ENCODE data around the gene SPAG16.
A peak's percentile ranks its signal among the peaks of the same experiment; 100 is the strongest.

Gene SPAG16

GRCh38 chr2:214410128-214410775 is 1126.0 kb downstream of the SPAG16 start:
- DNase-seq (ENCODE audit: low read depth), result no peak
- no peak for TF ChIP-seq CTCF (IDR thresholded peaks at IDR 0.05; ENCODE audit: low read depth, low read length, missing control alignments)
- no peak overlapping the region for H3K4me3 ChIP-seq (ENCODE audit: low read depth, low read length)

GRCh38 chr2:214410918-214411554 is 1126.8 kb downstream of the SPAG16 start, which contains the start of gene VWC2L:
Gene VWC2L (plus strand): TSS chr2:214411054. CDS start chr2:214414194, 3,140 bp downstream.
- peak; percentile 3 for DNase-seq (ENCODE audit: low read depth)
- TF ChIP-seq CTCF (IDR thresholded peaks at IDR 0.05; ENCODE audit: low read depth, low read length, missing control alignments), result no peak
- no peak within 1 kb of the TSS for H3K4me3 ChIP-seq (ENCODE audit: low read depth, low read length)

- no peak for TF ChIP-seq CTCF (IDR thresholded peaks at IDR 0.05; ENCODE audit: low read depth, low read length, missing control alignments)
- no peak overlapping the region for H3K4me3 ChIP-seq (ENCODE audit: low read depth, low read length)
- DNase-seq (ENCODE audit: low read depth), result no peak
Observed at GRCh38 chr2:214412679-214413078, 1128.4 kb downstream of the SPAG16 start.

- H3K4me3 ChIP-seq (ENCODE audit: low read depth, low read length), result no peak overlapping the region
- no peak for DNase-seq (ENCODE audit: low read depth)
- TF ChIP-seq CTCF (IDR thresholded peaks at IDR 0.05; ENCODE audit: low read depth, low read length, missing control alignments), result no peak
Observed at GRCh38 chr2:214436470-214436869, 1152.2 kb downstream of the SPAG16 start.

- H3K4me3 ChIP-seq (ENCODE audit: low read depth, low read length), result no peak overlapping the region
- no peak for DNase-seq (ENCODE audit: low read depth)
- no peak for TF ChIP-seq CTCF (IDR thresholded peaks at IDR 0.05; ENCODE audit: low read depth, low read length, missing control alignments)
Observed at GRCh38 chr2:214450118-214450894, 1166.0 kb downstream of the SPAG16 start.

- no peak for TF ChIP-seq CTCF (IDR thresholded peaks at IDR 0.05; ENCODE audit: low read depth, low read length, missing control alignments)
- no peak for DNase-seq (ENCODE audit: low read depth)
- H3K4me3 ChIP-seq (ENCODE audit: low read depth, low read length), result no peak overlapping the region
Observed at GRCh38 chr2:214451516-214452275, 1167.4 kb downstream of the SPAG16 start.
